Natural killer cell (primary cell): Measurements from ENCODE around the gene HAUS8. TPM values are rescaled to one million over a fixed set of nuclear protein-coding genes. Genes with fewer than 3 reads are reported as not detected.
"Not testable (repeated sequence)": the region's sequence is repeated elsewhere in the genome, so short reads cannot be mapped to it uniquely, and the experiment has no call there.

ENCODE experiments used
- ATAC-seq, 3 donors: fragments of 150-1000 bp in 2 of 3; fragments of 200-7000 bp in 1 of 3; cut with Tn5 transposase; 1 replicate in 1 of 3; 2 replicates in 2 of 3; pipeline ENCODE4 v1.10.0; 2021; ENCODE audit warnings: mild to moderate bottlenecking in 2 of 3, moderate library complexity in 2 of 3
- DNase-seq, 2 donors: peaks; one replicate each; pipeline versions ENCODE4 v3.0.0 to v3.0.0-alpha.2; 2013 to 2021; ENCODE audit warnings: mixed read lengths in 1 of 2
- H3K27ac ChIP-seq: one replicate; pipeline ENCODE4 v1.5.1; 2013; ENCODE audit warnings: mild to moderate bottlenecking, low read length
- H3K27me3 ChIP-seq: one replicate; pipeline ENCODE4 v1.6.1; 2013; ENCODE audit warnings: low read length; ENCODE audit not compliant: control insufficient read depth, insufficient read depth
- H3K36me3 ChIP-seq: one replicate; pipeline ENCODE4 v1.6.1; 2013; ENCODE audit warnings: low read length; ENCODE audit not compliant: control insufficient read depth, insufficient read depth
- H3K4me1 ChIP-seq: one replicate; pipeline ENCODE4 v1.6.1; 2013; ENCODE audit warnings: low read length; ENCODE audit not compliant: control insufficient read depth, insufficient read depth
- H3K4me3 ChIP-seq: one replicate; pipeline ENCODE4 v1.5.1; 2013; ENCODE audit warnings: low read length
- H3K9me3 ChIP-seq: one replicate; pipeline ENCODE4 v1.6.1; 2013; ENCODE audit warnings: low read length; ENCODE audit not compliant: control insufficient read depth, insufficient read depth
- H3K27ac Mint-ChIP-seq, 2 donors: one replicate each; pipeline ENCODE4 v1.8.0; 2022; ENCODE audit warnings: mild to moderate bottlenecking in 2 of 2, mixed read lengths in 2 of 2, moderate library complexity in 1 of 2
- H3K27me3 Mint-ChIP-seq, 2 donors: one replicate each; pipeline ENCODE4 v1.8.0; 2022; ENCODE audit warnings: low read depth in 2 of 2, mixed read lengths in 2 of 2
- H3K36me3 Mint-ChIP-seq: one replicate; pipeline ENCODE4 v1.8.0; 2022; ENCODE audit warnings: mixed read lengths
- H3K4me1 Mint-ChIP-seq, 2 donors: one replicate each; pipeline ENCODE4 v1.8.0; 2022; ENCODE audit warnings: mixed read lengths in 2 of 2
- H3K4me3 Mint-ChIP-seq: one replicate; pipeline ENCODE4 v1.8.0; 2022; ENCODE audit warnings: mild to moderate bottlenecking, moderate library complexity, mixed read lengths
- H3K9me3 Mint-ChIP-seq, 2 donors: one replicate each; pipeline ENCODE4 v1.8.0; 2022; ENCODE audit warnings: mixed read lengths in 2 of 2
- WGBS: methylation state at CpG from one replicate; pipeline ENCODE4 v1.1.7; 2013; ENCODE audit warnings: missing lambda C conversion rate; ENCODE audit not compliant: insufficient coverage; 5-methylcytosine and 5-hydroxymethylcytosine counted together
- intact Hi-C: fragments of 100-400 bp; cut with micrococcal nuclease; formaldehyde crosslinking; loops from one replicate; pipeline ENCODE4 v1.14.2; 2022
- total RNA-seq, 4 donors: library from RNA; stranded (reverse); fragments of 120-200 nt in 1 of 4; gene quantifications; one replicate each; pipeline versions ENCODE4 v1.2.3 to v1.2.4, GENCODE V29; 2013 to 2022
- TF ChIP-seq, protein P1 (sequence below): fragments of 200-600 bp; IDR thresholded peaks from one replicate; pipeline ENCODE4 v1.8.0; 2022; ENCODE audit warnings: antibody characterized with exemption

The HAUS8 gene
- total RNA-seq, 3 donors from 2014 or later (not counting 1 experiment from before 2014, with no cell fraction given) = 10.3 to 13.5 (median 10.4) TPM

DNA sequence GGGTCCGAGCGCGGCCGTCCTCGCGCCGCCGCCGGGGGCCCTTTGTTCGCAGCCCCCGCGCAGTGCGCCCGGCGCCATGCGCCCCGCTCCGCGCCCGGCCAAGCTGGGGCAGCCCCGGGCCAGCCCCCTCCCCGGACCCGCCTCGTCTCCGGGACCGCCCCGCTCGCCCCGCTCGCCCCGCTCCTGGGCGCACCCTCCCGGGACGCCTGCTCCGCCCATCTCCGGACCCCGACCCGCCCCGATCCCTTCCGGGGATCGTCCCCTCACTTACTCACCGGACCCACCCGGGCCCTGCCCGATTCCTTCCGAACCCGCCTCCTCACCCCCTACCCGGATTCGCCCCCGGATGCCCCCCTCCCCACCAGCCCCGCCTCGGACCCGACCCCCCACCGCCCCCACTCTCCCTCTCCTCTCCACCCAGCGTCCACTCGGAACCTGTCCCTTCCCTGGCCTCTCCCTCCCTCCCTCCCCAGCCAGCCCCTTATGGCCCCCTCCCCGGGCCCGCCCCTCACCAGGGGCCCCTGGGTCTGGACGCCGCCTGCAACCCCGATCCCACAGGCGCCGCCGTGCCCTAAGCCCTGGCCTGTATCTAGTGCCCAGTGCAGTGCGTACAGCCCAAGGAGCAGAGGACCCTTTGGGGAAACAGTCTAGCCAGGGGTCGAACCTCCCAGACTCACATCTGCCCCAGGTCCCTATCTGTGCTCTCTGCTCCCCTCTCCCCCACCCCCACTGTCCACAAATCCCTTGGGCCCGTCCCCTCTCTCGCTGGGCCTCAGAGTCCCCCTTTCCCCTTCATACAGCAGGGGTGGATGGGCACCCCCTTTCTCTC is 48.3 kb downstream of the HAUS8 start, which contains the start of gene CPAMD8:
Gene CPAMD8 (minus strand): TSS at position 105 of the 829 bp plus-strand sequence. CDS start 168 bp downstream, outside the sequence.
- Mint-ChIP-seq H3K4me3 (peak within 1 kb of the TSS; percentile 47), H3K27me3 (peaks cover 38 to 58% of the 10 kb centered on the region in 2 donors), H3K9me3 (peaks cover 2 to 6% of the 10 kb centered on the region in 2 donors), H3K4me1 (peaks cover 7% of the 10 kb centered on the region in 2 donors), H3K27ac (no peak within 1 kb of the TSS), H3K36me3 (no peaks in the 10 kb centered on the region)
- H3K27me3 ChIP-seq = peaks cover 10% of the 10 kb centered on the region
- no peaks in the 10 kb centered on the region for H3K36me3 ChIP-seq
- peaks cover 7% of the 10 kb centered on the region for H3K4me1 ChIP-seq
- no peak within 1 kb of the TSS for H3K4me3 ChIP-seq
- peaks cover 12% of the 10 kb centered on the region for H3K9me3 ChIP-seq
- 5% methylated on average over 60 of the region's 67 CpGs for WGBS
- ATAC-seq (no peak), DNase-seq (no peak)
- intact Hi-C loops = no loop called here
- TF ChIP-seq, protein P1, sequence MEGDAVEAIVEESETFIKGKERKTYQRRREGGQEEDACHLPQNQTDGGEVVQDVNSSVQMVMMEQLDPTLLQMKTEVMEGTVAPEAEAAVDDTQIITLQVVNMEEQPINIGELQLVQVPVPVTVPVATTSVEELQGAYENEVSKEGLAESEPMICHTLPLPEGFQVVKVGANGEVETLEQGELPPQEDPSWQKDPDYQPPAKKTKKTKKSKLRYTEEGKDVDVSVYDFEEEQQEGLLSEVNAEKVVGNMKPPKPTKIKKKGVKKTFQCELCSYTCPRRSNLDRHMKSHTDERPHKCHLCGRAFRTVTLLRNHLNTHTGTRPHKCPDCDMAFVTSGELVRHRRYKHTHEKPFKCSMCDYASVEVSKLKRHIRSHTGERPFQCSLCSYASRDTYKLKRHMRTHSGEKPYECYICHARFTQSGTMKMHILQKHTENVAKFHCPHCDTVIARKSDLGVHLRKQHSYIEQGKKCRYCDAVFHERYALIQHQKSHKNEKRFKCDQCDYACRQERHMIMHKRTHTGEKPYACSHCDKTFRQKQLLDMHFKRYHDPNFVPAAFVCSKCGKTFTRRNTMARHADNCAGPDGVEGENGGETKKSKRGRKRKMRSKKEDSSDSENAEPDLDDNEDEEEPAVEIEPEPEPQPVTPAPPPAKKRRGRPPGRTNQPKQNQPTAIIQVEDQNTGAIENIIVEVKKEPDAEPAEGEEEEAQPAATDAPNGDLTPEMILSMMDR = no peak
- H3K27ac ChIP-seq = no peak within 1 kb of the TSS

DNA sequence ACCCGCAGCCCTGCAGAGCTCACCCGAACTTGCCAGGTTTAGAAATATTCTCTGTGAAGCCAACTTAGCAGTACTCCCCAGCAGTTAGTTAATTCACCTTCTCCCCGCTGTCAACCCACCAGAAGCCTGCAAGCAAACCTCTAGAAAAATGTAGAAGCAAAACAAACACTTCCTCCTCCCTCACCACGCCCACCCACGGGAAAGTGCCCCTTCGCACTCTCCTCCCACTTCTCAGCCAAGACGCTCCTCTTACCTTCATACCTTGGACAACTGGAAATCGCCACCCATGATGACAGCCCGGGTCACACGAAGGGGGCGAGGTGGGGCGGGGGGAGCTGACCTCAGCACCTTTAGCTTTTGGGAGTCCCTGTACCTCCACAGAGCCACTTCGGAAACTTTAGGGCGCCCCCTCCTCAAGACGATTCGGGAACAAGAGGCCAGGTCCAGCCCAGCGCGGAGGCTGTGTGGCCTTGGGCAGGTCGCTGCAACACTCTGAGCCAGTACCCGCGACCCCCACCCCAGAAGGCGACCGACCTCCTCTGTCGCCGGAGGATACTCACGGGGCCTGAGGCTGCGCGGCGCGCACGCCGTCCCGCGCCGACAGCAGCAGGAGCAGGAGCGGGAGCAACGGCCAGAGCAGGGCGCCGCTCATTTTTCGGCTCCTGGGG is 49.1 kb downstream of the HAUS8 start:
- H3K36me3 ChIP-seq = no peaks in the 10 kb centered on the region
- ATAC-seq (no peak), DNase-seq (peak in 1 of 2 donors; percentile 40)
- peaks cover 12% of the 10 kb centered on the region for H3K9me3 ChIP-seq
- Mint-ChIP-seq H3K27me3 (peaks cover 38 to 58% of the 10 kb centered on the region in 2 donors), H3K27ac (no peak overlapping the region), H3K4me3 (peak overlapping the region; percentile 47), H3K9me3 (peaks cover 2 to 6% of the 10 kb centered on the region in 2 donors), H3K36me3 (no peaks in the 10 kb centered on the region), H3K4me1 (peaks cover 7% of the 10 kb centered on the region in 2 donors)
- H3K4me1 ChIP-seq = peaks cover 9% of the 10 kb centered on the region
- intact Hi-C loops = no loop called here
- H3K27ac ChIP-seq = no peak overlapping the region
- H3K4me3 ChIP-seq = no peak overlapping the region
- peaks cover 10% of the 10 kb centered on the region for H3K27me3 ChIP-seq
- 2% methylated on average over 39 of the region's 40 CpGs for WGBS
- TF ChIP-seq, protein P1 = no peak

- peaks cover 9% of the 10 kb centered on the region for H3K4me1 ChIP-seq
- H3K4me1 Mint-ChIP-seq = peaks cover 7% of the 10 kb centered on the region in 2 donors
- intact Hi-C loops = no loop called here
- no peak overlapping the region for H3K27ac Mint-ChIP-seq
- no peak for DNase-seq
- no peak overlapping the region for H3K27ac ChIP-seq
- ATAC-seq = no peak
- no peak overlapping the region for H3K4me3 ChIP-seq
- no peak overlapping the region for H3K4me3 Mint-ChIP-seq
- peaks cover 38 to 58% of the 10 kb centered on the region in 2 donors for H3K27me3 Mint-ChIP-seq
- 97% methylated on average over 5 of the region's 6 CpGs for WGBS
- H3K27me3 ChIP-seq = peaks cover 8% of the 10 kb centered on the region
- TF ChIP-seq, protein P1 = no peak
- H3K36me3 ChIP-seq = no peaks in the 10 kb centered on the region
- H3K9me3 Mint-ChIP-seq = peaks cover 2 to 6% of the 10 kb centered on the region in 2 donors
- H3K36me3 Mint-ChIP-seq = no peaks in the 10 kb centered on the region
- H3K9me3 ChIP-seq = peaks cover 12% of the 10 kb centered on the region
Measured at GRCh38 chr19:17025361-17025760, 49.9 kb downstream of the HAUS8 start.

DNA sequence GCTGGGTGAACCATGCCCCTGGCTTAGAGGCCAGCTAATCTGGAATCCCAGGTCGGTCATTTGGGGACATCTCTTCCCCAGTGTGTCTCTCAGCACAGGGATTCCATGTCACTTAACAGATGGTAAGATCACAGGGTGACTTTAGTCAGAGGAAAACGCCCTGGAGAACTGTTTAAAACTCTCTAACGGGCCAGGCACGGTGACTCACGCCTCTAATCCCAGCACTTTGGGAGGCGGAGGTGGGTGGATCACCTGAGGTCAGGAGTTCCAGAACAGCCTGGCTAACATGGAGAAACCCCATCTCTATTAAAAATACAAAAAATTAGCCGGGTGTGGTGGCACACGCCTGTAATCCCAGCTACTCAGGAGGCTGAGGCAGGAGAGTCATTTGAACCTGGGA is 50.3 kb downstream of the HAUS8 start:
- peaks cover 12% of the 10 kb centered on the region for H3K9me3 ChIP-seq
- H3K36me3 Mint-ChIP-seq, ATAC-seq, H3K4me1 ChIP-seq, intact Hi-C loops, H3K27ac ChIP-seq, H3K36me3 ChIP-seq, DNase-seq, H3K4me3 Mint-ChIP-seq, H3K9me3 Mint-ChIP-seq, H3K27ac Mint-ChIP-seq, H3K4me3 ChIP-seq, H3K4me1 Mint-ChIP-seq, H3K27me3 ChIP-seq: not testable (repeated sequence)
- 91% methylated on average over 8 of the region's 8 CpGs for WGBS
- H3K27me3 Mint-ChIP-seq = peaks cover 38 to 58% of the 10 kb centered on the region in 2 donors
